ENCODE measurements around the gene CDK19. TPM values are rescaled to one million over a fixed set of nuclear protein-coding genes. Genes with fewer than 3 reads are reported as not detected.
"Not testable (repeated sequence)": the region's sequence is repeated elsewhere in the genome, so short reads cannot be mapped to it uniquely, and the experiment has no call there.

Gene CDK19
- total RNA-seq, 5 donors from 2014 or later (not counting 1 experiment from before 2014, with no cell fraction given) = 11.4 to 16.1 (median 14.2) TPM

DNA sequence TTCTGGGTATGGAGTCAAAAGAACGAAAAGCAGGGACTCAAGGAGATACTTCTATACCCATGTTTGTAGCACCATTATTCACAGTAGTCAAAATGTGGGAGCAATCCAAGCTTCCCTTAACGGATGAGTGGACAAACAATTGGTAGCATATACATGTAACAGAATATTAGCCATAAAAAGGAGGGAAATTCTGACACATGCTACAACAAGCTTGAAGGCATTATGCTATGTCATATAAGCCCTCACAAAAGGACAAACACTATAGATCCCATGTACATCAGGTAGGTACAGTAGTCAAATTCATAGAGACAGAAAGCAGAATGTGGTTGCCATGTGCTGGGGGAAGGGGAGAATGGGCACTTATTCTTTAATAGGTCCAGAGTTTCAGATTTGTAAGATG, 37.6 kb downstream of the CDK19 start:
- H3K4me1 Mint-ChIP-seq = peaks cover 14 to 17% (median 14%) of the 10 kb centered on the region in 3 donors
- H3K9me3 Mint-ChIP-seq = no peaks in the 10 kb centered on the region
- peaks cover 3% of the 10 kb centered on the region for H3K36me3 Mint-ChIP-seq
- no peak overlapping the region for H3K4me3 Mint-ChIP-seq
- H3K27me3 Mint-ChIP-seq = no peaks in the 10 kb centered on the region
- H3K4me1 ChIP-seq (ENCODE audit: control insufficient read depth in 1 of 2, extremely low read depth in 1 of 2, insufficient read depth in 2 of 2, low read length in 2 of 2) = peaks cover 0 to 7% of the 10 kb centered on the region in 2 experiments
- no peaks in the 10 kb centered on the region for H3K9me3 ChIP-seq
- POLR2A ChIA-PET = interaction anchor here in 1 of 2 donors (0.6 kb wide), 1 partner anchor 101 kb away, joined by 3 read pairs; no protein-coding TSS in a partner anchor
- no peak for ATAC-seq (replicated peaks in 1 of 4)
- H3K4me3 ChIP-seq (ENCODE audit: control insufficient read depth in 1 of 2, extremely low read depth in 1 of 2, low read length in 1 of 2) = no peak overlapping the region
- no peak overlapping the region for H3K27ac Mint-ChIP-seq
- no peak for DNase-seq
- H3K27me3 ChIP-seq (replicated peaks in 1 of 2; ENCODE audit: control insufficient read depth in 2 of 2, extremely low read depth in 1 of 2, insufficient read depth in 2 of 2, low read length in 1 of 2) = no peaks in the 10 kb centered on the region
- no CpG with 5 or more reads among the region's 2 CpGs for WGBS (ENCODE audit: insufficient coverage)
- H3K27ac ChIP-seq (ENCODE audit: low read length) = no peak overlapping the region
- CTCF ChIA-PET = interaction anchor here (0.5 kb wide), 2 partner anchors 15 to 137 kb away, joined by 3 read pairs; no protein-coding TSS in a partner anchor
- no peaks in the 10 kb centered on the region for H3K36me3 ChIP-seq (ENCODE audit: control insufficient read depth in 2 of 2, extremely low read depth in 1 of 2, insufficient read depth in 1 of 2, low read length in 1 of 2)

DNA sequence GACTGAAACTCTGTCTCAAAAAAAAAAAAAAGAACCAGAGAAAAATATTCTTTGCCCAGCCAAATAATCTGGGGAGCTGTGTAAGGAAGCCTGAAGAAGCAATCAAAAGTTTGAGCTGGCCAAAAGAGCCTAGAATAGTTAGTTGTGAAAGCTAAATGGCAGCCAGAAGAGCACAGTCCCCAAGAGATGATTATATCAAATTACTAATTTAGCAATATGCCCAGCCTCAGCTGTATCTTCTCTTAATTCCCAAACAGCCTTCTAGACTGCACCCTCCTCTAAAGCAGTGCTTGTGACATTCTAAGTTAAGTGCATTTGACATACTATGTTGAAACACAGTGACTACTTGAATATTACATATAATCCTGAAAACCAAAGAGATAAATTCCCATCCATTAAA, 38.9 kb downstream of the CDK19 start:
- Mint-ChIP-seq H3K9me3 (no peaks in the 10 kb centered on the region), H3K27ac (no peak overlapping the region), H3K4me1 (peaks cover 3 to 5% (median 5%) of the 10 kb centered on the region in 3 donors), H3K36me3 (peaks cover 10% of the 10 kb centered on the region), H3K27me3 (no peaks in the 10 kb centered on the region), H3K4me3 (no peak overlapping the region)
- ChIA-PET POLR2A (no interaction called here), CTCF (interaction anchor here (0.7 to 1.6 kb wide), 3 partner anchors 94 to 202 kb away, joined by 3 to 4 read pairs (median 4); no protein-coding TSS in a partner anchor)
- H3K36me3 ChIP-seq (ENCODE audit: control insufficient read depth in 2 of 2, extremely low read depth in 1 of 2, insufficient read depth in 1 of 2, low read length in 1 of 2) = no peaks in the 10 kb centered on the region
- H3K27ac ChIP-seq (ENCODE audit: low read length) = no peak overlapping the region
- ATAC-seq (replicated peaks in 1 of 4) = no peak
- DNase-seq = no peak
- H3K9me3 ChIP-seq = no peaks in the 10 kb centered on the region
- no peaks in the 10 kb centered on the region for H3K27me3 ChIP-seq (replicated peaks in 1 of 2; ENCODE audit: control insufficient read depth in 2 of 2, extremely low read depth in 1 of 2, insufficient read depth in 2 of 2, low read length in 1 of 2)
- H3K4me1 ChIP-seq (ENCODE audit: control insufficient read depth in 1 of 2, extremely low read depth in 1 of 2, insufficient read depth in 2 of 2, low read length in 2 of 2) = peaks cover 0 to 4% of the 10 kb centered on the region in 2 experiments
- no peak overlapping the region for H3K4me3 ChIP-seq (ENCODE audit: control insufficient read depth in 1 of 2, extremely low read depth in 1 of 2, low read length in 1 of 2)

DNA sequence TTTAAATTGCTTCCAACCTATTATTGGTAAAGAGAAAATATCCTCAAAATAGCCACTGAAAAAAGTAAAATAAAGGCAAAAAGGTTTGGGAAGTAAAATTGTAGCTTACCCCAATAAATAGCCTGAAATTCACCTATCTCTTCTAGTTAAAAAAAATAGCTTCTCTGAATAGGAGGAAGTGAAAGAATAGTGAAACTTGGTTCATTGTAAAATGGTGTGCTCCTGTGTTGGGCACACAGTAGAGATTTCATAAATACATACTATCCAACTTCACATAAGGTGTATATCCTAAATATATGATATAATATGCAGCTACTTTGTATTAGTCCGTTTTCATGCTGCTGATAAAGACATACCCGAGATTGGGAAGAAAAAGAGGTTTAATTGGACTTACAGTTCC, 45.3 kb downstream of the CDK19 start:
- CTCF ChIA-PET = no interaction called here
- POLR2A ChIA-PET = interaction anchor here in 1 of 2 donors (0.6 kb wide), 1 partner anchor 121 kb away, joined by 3 read pairs; no protein-coding TSS in a partner anchor

DNA sequence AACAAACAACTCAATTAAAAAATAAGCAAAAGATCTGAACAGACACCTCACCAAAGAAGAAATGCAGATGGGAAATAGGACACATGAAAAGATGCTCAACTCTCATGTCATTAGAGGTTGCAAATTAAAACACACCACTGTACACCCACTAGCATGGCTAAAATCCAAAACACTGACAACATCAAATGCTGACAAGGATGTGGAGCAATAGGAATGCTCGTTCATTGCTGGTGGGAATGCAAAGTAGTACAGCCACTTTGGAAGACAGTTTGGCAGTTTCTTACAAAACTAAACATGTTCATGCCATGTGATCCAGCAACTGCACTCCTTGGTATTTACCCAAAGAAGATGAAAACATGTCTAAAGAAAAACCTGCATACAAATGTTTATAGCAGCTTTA, 47.2 kb downstream of the CDK19 start:
- Mint-ChIP-seq H3K27ac (no peak overlapping the region), H3K27me3 (no peaks in the 10 kb centered on the region), H3K36me3 (peaks cover 43% of the 10 kb centered on the region), H3K4me3 (no peak overlapping the region), H3K9me3 (no peaks in the 10 kb centered on the region), H3K4me1 (no peaks in the 10 kb centered on the region)
- no peaks in the 10 kb centered on the region for H3K27me3 ChIP-seq (replicated peaks in 1 of 2; ENCODE audit: control insufficient read depth in 2 of 2, extremely low read depth in 1 of 2, insufficient read depth in 2 of 2, low read length in 1 of 2)
- no peaks in the 10 kb centered on the region for H3K9me3 ChIP-seq
- POLR2A ChIA-PET = interaction anchor here (0.5 to 0.6 kb wide), 3 partner anchors 12 to 180 kb away, joined by 3 to 11 read pairs (median 5); no protein-coding TSS in a partner anchor
- CTCF ChIA-PET = no interaction called here
- WGBS (ENCODE audit: insufficient coverage) = 100% methylated on average over 1 of the region's 1 CpG
- H3K36me3 ChIP-seq (ENCODE audit: control insufficient read depth in 2 of 2, extremely low read depth in 1 of 2, insufficient read depth in 1 of 2, low read length in 1 of 2) = peaks cover 0 to 4% of the 10 kb centered on the region in 2 donors
- ATAC-seq (replicated peaks in 1 of 4) = no peak
- H3K27ac ChIP-seq (ENCODE audit: low read length) = no peak overlapping the region
- DNase-seq = no peak
- H3K4me3 ChIP-seq (ENCODE audit: control insufficient read depth in 1 of 2, extremely low read depth in 1 of 2, low read length in 1 of 2) = no peak overlapping the region
- H3K4me1 ChIP-seq (ENCODE audit: control insufficient read depth in 1 of 2, extremely low read depth in 1 of 2, insufficient read depth in 2 of 2, low read length in 2 of 2) = no peaks in the 10 kb centered on the region

More for the DNA sequence above, 45.3 kb downstream of the CDK19 start:
- Histone ChIP-seq H3K4me1 (ENCODE audit: control insufficient read depth in 1 of 2, extremely low read depth in 1 of 2, insufficient read depth in 2 of 2, low read length in 2 of 2) (no peaks in the 10 kb centered on the region), H3K9me3 (no peaks in the 10 kb centered on the region), H3K4me3 (ENCODE audit: control insufficient read depth in 1 of 2, extremely low read depth in 1 of 2, low read length in 1 of 2) (no peak overlapping the region), H3K27me3 (replicated peaks in 1 of 2; ENCODE audit: control insufficient read depth in 2 of 2, extremely low read depth in 1 of 2, insufficient read depth in 2 of 2, low read length in 1 of 2) (no peaks in the 10 kb centered on the region), H3K36me3 (ENCODE audit: control insufficient read depth in 2 of 2, extremely low read depth in 1 of 2, insufficient read depth in 1 of 2, low read length in 1 of 2) (peaks cover 0 to 4% of the 10 kb centered on the region in 2 donors), H3K27ac (ENCODE audit: low read length) (no peak overlapping the region)
- Mint-ChIP-seq H3K4me1 (no peaks in the 10 kb centered on the region), H3K9me3 (no peaks in the 10 kb centered on the region), H3K27ac (peak overlapping the region in 1 of 2 donors; percentile 48), H3K4me3 (no peak overlapping the region), H3K36me3 (peaks cover 40% of the 10 kb centered on the region), H3K27me3 (no peaks in the 10 kb centered on the region)
- DNase-seq (no peak), ATAC-seq (replicated peaks in 1 of 4) (no peak)
- WGBS (ENCODE audit: insufficient coverage) = no CpG with 5 or more reads among the region's 2 CpGs

DNA sequence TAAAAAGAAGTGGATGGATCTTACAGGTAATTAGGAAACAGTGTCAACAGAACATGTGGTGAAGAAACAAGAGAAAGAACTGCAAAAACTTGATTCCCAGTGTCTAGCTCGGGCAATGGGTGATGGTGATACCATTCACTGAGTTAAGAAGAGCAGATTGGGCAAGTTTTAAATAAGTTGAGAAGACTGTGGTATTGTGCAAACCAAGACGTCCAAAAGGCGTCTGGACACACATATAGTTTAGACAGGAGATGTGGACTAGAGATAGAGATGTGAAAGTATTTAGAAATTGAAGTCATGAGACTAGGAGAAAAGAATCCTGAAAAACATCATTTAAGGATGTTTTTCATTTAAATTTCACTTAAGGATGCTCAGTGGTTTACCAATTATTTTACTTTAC, 53.9 kb downstream of the CDK19 start:
- Mint-ChIP-seq H3K27me3 (no peaks in the 10 kb centered on the region), H3K9me3 (no peaks in the 10 kb centered on the region), H3K27ac (no peak overlapping the region), H3K4me1 (peaks cover 2 to 13% (median 10%) of the 10 kb centered on the region in 3 donors), H3K36me3 (peaks cover 13% of the 10 kb centered on the region), H3K4me3 (no peak overlapping the region)
- no peaks in the 10 kb centered on the region for H3K4me1 ChIP-seq (ENCODE audit: control insufficient read depth in 1 of 2, extremely low read depth in 1 of 2, insufficient read depth in 2 of 2, low read length in 2 of 2)
- WGBS (ENCODE audit: insufficient coverage) = 100% methylated on average over 1 of the region's 3 CpGs
- ATAC-seq (replicated peaks in 1 of 4) = no peak
- H3K9me3 ChIP-seq = no peaks in the 10 kb centered on the region
- no peak overlapping the region for H3K27ac ChIP-seq (ENCODE audit: low read length)
- H3K4me3 ChIP-seq (ENCODE audit: control insufficient read depth in 1 of 2, extremely low read depth in 1 of 2, low read length in 1 of 2) = no peak overlapping the region
- no peaks in the 10 kb centered on the region for H3K27me3 ChIP-seq (replicated peaks in 1 of 2; ENCODE audit: control insufficient read depth in 2 of 2, extremely low read depth in 1 of 2, insufficient read depth in 2 of 2, low read length in 1 of 2)
- ChIA-PET CTCF (no interaction called here), POLR2A (no interaction called here)
- H3K36me3 ChIP-seq (ENCODE audit: control insufficient read depth in 2 of 2, extremely low read depth in 1 of 2, insufficient read depth in 1 of 2, low read length in 1 of 2) = no peaks in the 10 kb centered on the region
- no peak for DNase-seq

DNA sequence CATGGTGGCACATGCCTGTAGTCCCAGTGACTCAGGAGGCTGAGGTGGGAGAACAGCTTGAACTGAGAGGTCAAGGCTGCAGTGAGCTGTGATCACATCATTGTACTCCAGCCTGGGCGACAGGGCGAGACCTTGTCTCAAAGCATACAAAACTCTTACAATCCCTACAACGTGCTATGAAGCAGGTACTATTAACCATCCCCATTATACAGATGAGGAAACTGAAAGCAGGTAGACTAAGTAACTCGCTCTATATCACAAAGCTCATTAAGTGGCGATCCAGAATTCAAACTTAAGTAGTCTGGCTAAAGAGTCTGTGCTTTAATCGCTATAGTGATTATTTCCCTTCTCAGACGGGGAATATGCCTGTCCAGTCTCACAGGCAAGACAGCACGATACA, 54.7 kb downstream of the CDK19 start:
- Histone ChIP-seq H3K4me1 (ENCODE audit: control insufficient read depth in 1 of 2, extremely low read depth in 1 of 2, insufficient read depth in 2 of 2, low read length in 2 of 2) (no peaks in the 10 kb centered on the region), H3K27me3 (replicated peaks in 1 of 2; ENCODE audit: control insufficient read depth in 2 of 2, extremely low read depth in 1 of 2, insufficient read depth in 2 of 2, low read length in 1 of 2) (no peaks in the 10 kb centered on the region), H3K9me3 (no peaks in the 10 kb centered on the region), H3K36me3 (ENCODE audit: control insufficient read depth in 2 of 2, extremely low read depth in 1 of 2, insufficient read depth in 1 of 2, low read length in 1 of 2) (no peaks in the 10 kb centered on the region), H3K4me3 (ENCODE audit: control insufficient read depth in 1 of 2, extremely low read depth in 1 of 2, low read length in 1 of 2) (no peak overlapping the region), H3K27ac (ENCODE audit: low read length) (no peak overlapping the region)
- DNase-seq (no peak), ATAC-seq (replicated peaks in 1 of 4) (no peak)
- H3K9me3 Mint-ChIP-seq = no peaks in the 10 kb centered on the region
- H3K4me1 Mint-ChIP-seq = peaks cover 2 to 13% (median 10%) of the 10 kb centered on the region in 3 donors
- ChIA-PET POLR2A (no interaction called here), CTCF (no interaction called here)
- no peaks in the 10 kb centered on the region for H3K27me3 Mint-ChIP-seq
- WGBS (ENCODE audit: insufficient coverage) = 98% methylated on average over 6 of the region's 8 CpGs
- H3K36me3 Mint-ChIP-seq = peaks cover 9% of the 10 kb centered on the region
- no peak overlapping the region for H3K27ac Mint-ChIP-seq
- no peak overlapping the region for H3K4me3 Mint-ChIP-seq

DNA sequence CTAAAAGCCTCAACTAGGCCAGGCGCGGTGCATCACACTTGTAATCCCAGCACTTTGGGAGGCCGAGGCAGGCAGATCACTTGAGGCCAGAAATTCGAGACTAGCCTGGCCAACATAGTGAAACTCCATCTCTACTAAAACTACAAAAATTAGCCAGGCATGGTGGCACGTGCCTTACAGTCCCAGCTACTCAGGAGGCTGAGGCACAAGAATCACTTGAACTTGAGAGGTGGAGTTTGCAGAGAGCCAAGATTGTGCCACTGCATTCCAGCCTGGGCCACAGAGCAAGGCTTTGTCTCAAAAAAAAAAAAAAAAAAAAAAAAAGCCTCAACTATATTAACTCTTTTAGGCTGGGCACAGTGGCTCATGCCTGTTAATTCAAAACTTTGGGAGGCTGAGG, 55.2 kb downstream of the CDK19 start:
- H3K4me1 ChIP-seq (ENCODE audit: control insufficient read depth in 1 of 2, extremely low read depth in 1 of 2, insufficient read depth in 2 of 2, low read length in 2 of 2); H3K9me3 ChIP-seq; H3K27me3 ChIP-seq (replicated peaks in 1 of 2; ENCODE audit: control insufficient read depth in 2 of 2, extremely low read depth in 1 of 2, insufficient read depth in 2 of 2, low read length in 1 of 2); H3K9me3 Mint-ChIP-seq; DNase-seq; H3K27ac ChIP-seq (ENCODE audit: low read length); ATAC-seq (replicated peaks in 1 of 4); H3K4me3 ChIP-seq (ENCODE audit: control insufficient read depth in 1 of 2, extremely low read depth in 1 of 2, low read length in 1 of 2); H3K36me3 ChIP-seq (ENCODE audit: control insufficient read depth in 2 of 2, extremely low read depth in 1 of 2, insufficient read depth in 1 of 2, low read length in 1 of 2); H3K27me3 Mint-ChIP-seq; POLR2A ChIA-PET; H3K27ac Mint-ChIP-seq; H3K4me3 Mint-ChIP-seq: not testable (repeated sequence)
- CTCF ChIA-PET = interaction anchor here in 1 of 2 donors (0.7 kb wide), 1 partner anchor 1427 kb away, joined by 4 read pairs; no protein-coding TSS in a partner anchor
- WGBS (ENCODE audit: insufficient coverage) = 90% methylated on average over 2 of the region's 5 CpGs
- Mint-ChIP-seq H3K4me1 (peaks cover 2 to 13% (median 10%) of the 10 kb centered on the region in 3 donors), H3K36me3 (peaks cover 12% of the 10 kb centered on the region)

Measured in T-cell (primary cell).